KMS-11 (cell line): ENCODE results near the gene SALL1.

Experiments
- H2AFZ ChIP-seq: fragments of 200-600 bp; sonication (generic); 2 replicates; pipeline ENCODE4 v1.6.1; 2016; ENCODE audit warnings: antibody characterized with exemption, mixed run types, low read depth
- H3K27ac ChIP-seq: fragments of 200-600 bp; sonication (generic); 2 replicates; pipeline ENCODE4 v1.6.1; 2016; ENCODE audit warnings: mild to moderate bottlenecking, mixed run types
- H3K27me3 ChIP-seq: fragments of 200-600 bp; sonication (generic); 2 replicates; pipeline ENCODE4 v1.6.1; 2017; ENCODE audit warnings: mild to moderate bottlenecking, low read depth, mixed run types, moderate library complexity; ENCODE audit not compliant: insufficient read depth
- H3K36me3 ChIP-seq: fragments of 200-600 bp; sonication (generic); 2 replicates; pipeline ENCODE4 v1.6.1; 2017; ENCODE audit warnings: mild to moderate bottlenecking, mixed run types; ENCODE audit not compliant: insufficient read depth
- H3K4me1 ChIP-seq: fragments of 200-600 bp; sonication (generic); 2 replicates; pipeline ENCODE4 v1.6.1; 2016; ENCODE audit warnings: mild to moderate bottlenecking, low read depth, mixed run types; ENCODE audit not compliant: poor library complexity, severe bottlenecking
- H3K4me2 ChIP-seq: fragments of 200-600 bp; sonication (generic); 2 replicates; pipeline ENCODE4 v1.7.0; 2016; ENCODE audit warnings: mild to moderate bottlenecking, mixed run types
- H3K4me3 ChIP-seq: fragments of 200-600 bp; sonication (generic); IDR thresholded peaks from 2 replicates; pipeline ENCODE4 v1.6.1; 2017; ENCODE audit warnings: low read depth, low read length, mixed read lengths; ENCODE audit not compliant: insufficient read depth
- H3K79me2 ChIP-seq: fragments of 200-600 bp; sonication (generic); 2 replicates; pipeline ENCODE4 v1.6.1; 2016; ENCODE audit warnings: low read depth, mixed run types; ENCODE audit not compliant: insufficient read depth
- H3K9ac ChIP-seq: fragments of 200-600 bp; sonication (generic); 2 replicates; pipeline ENCODE4 v1.6.1; 2016; ENCODE audit warnings: mild to moderate bottlenecking, mixed run types
- H4K20me1 ChIP-seq: fragments of 200-600 bp; sonication (generic); 2 replicates; pipeline ENCODE4 v1.6.1; 2016; ENCODE audit warnings: mild to moderate bottlenecking, mixed run types; ENCODE audit not compliant: insufficient read depth
- TF ChIP-seq, protein P1 (sequence below): fragments of 200-600 bp; sonication (generic); conservative IDR thresholded peaks from 2 replicates; pipeline ENCODE4 v1.6.1; 2017; ENCODE audit warnings: low read depth, mild to moderate bottlenecking, antibody characterized with exemption, low read length, moderate library complexity, mixed read lengths

Gene SALL1

DNA sequence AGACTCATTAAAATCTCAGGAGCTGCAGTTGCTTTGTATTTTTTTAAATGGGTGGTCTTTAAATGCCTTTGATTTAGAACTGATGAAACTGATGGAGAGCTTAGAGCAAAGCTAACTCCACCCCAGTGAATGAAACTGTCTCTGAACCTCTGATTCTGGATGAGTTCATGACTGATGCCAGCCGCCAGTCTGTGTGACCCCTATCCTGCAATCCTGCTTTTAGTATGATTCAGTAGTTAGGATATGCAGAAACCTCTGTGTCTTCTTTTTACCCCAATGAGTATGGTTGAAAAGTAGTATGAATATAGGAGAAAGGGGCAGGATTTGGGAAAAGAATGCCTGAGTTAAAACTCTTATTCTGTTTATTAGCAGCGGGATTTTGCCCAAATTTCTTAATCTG lies 12.3 kb upstream of the SALL1 start:
- Histone ChIP-seq H3K4me2 (no peak overlapping the region), H3K27me3 (no peaks in the 10 kb centered on the region), H3K4me3 (no peak overlapping the region), H3K4me1 (peaks cover 6% of the 10 kb centered on the region), H3K9ac (no peak overlapping the region), H4K20me1 (no peaks in the 10 kb centered on the region), H2AFZ (no peak overlapping the region), H3K27ac (no peak overlapping the region), H3K79me2 (no peaks in the 10 kb centered on the region), H3K36me3 (no peaks in the 10 kb centered on the region)
- TF ChIP-seq, protein P1, sequence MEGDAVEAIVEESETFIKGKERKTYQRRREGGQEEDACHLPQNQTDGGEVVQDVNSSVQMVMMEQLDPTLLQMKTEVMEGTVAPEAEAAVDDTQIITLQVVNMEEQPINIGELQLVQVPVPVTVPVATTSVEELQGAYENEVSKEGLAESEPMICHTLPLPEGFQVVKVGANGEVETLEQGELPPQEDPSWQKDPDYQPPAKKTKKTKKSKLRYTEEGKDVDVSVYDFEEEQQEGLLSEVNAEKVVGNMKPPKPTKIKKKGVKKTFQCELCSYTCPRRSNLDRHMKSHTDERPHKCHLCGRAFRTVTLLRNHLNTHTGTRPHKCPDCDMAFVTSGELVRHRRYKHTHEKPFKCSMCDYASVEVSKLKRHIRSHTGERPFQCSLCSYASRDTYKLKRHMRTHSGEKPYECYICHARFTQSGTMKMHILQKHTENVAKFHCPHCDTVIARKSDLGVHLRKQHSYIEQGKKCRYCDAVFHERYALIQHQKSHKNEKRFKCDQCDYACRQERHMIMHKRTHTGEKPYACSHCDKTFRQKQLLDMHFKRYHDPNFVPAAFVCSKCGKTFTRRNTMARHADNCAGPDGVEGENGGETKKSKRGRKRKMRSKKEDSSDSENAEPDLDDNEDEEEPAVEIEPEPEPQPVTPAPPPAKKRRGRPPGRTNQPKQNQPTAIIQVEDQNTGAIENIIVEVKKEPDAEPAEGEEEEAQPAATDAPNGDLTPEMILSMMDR = no peak

DNA sequence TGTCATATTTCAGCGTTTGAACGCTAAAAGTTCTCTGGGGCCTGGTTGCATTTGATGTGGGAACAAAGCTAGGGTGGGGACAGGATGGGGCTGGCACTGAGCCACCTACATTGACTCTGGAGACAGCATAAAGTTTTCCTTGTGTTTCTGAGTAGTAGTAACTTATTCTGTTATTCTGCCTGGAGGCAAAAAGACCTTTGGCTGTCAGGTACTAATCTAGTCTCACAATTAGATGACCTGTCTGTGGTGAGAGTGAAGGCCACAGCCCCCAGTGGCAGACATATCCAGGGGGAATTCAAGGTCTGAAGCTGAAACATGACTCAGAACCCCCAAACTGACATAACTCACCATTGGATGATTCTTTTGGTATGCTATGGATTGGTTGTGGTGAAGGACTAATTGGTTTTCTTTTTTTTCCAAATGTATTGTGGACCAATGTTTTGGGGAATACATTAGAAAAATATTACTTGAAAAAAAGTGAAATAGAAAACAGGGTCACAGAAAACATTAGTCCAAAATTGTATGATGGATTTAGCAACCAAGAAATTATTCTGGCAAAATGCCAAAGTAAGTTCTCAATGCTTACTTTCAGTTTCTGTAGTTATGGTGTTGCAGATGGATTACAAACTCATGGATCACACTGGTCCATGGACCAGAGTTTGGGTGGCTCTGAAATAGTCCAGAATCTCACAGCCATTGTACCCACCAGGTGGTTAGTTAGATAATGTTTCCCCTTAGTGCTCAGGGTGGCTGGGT lies 10.5 kb upstream of the SALL1 start:
- TF ChIP-seq, protein P1 = no peak
- no peak overlapping the region; the same call in 1 of the 2 replicates for H3K4me2 ChIP-seq
- no peak overlapping the region for H2AFZ ChIP-seq

GRCh38 chr16:51159865-51160264 lies 8.8 kb upstream of the SALL1 start:
- H4K20me1 ChIP-seq = no peaks in the 10 kb centered on the region
- H3K4me3 ChIP-seq = no peak overlapping the region
- no peaks in the 10 kb centered on the region for H3K27me3 ChIP-seq
- H3K79me2 ChIP-seq = no peaks in the 10 kb centered on the region
- no peak overlapping the region for H3K27ac ChIP-seq
- TF ChIP-seq, protein P1 = no peak
- H3K4me2 ChIP-seq = no peak overlapping the region
- peaks cover 6% of the 10 kb centered on the region for H3K4me1 ChIP-seq
- H2AFZ ChIP-seq = no peak overlapping the region
- H3K9ac ChIP-seq = no peak overlapping the region
- no peaks in the 10 kb centered on the region for H3K36me3 ChIP-seq

More for the DNA sequence above, 10.5 kb upstream of the SALL1 start:
- H4K20me1 ChIP-seq = no peaks in the 10 kb centered on the region
- no peak overlapping the region for H3K4me3 ChIP-seq
- no peak overlapping the region for H3K9ac ChIP-seq
- no peaks in the 10 kb centered on the region for H3K36me3 ChIP-seq
- no peaks in the 10 kb centered on the region for H3K79me2 ChIP-seq
- peaks cover 6% of the 10 kb centered on the region for H3K4me1 ChIP-seq
- H3K27me3 ChIP-seq = no peaks in the 10 kb centered on the region
- H3K27ac ChIP-seq = no peak overlapping the region

GRCh38 chr16:51159296-51159695 lies 8.2 kb upstream of the SALL1 start:
- Histone ChIP-seq H2AFZ (no peak overlapping the region), H3K36me3 (no peaks in the 10 kb centered on the region), H3K4me3 (no peak overlapping the region)

More at GRCh38 chr16:51159296-51159695, 8.2 kb upstream of the SALL1 start:
- H3K4me2 ChIP-seq = no peak overlapping the region
- H4K20me1 ChIP-seq = no peaks in the 10 kb centered on the region
- peaks cover 6% of the 10 kb centered on the region for H3K4me1 ChIP-seq
- no peaks in the 10 kb centered on the region for H3K79me2 ChIP-seq
- H3K27ac ChIP-seq = no peak overlapping the region
- H3K27me3 ChIP-seq = no peaks in the 10 kb centered on the region
- TF ChIP-seq, protein P1 = no peak
- H3K9ac ChIP-seq = no peak overlapping the region
